Pancreas (tissue), 10 donors: ENCODE data around the gene PPP3CA. TPM values are rescaled to one million over a fixed set of nuclear protein-coding genes. Genes with fewer than 3 reads are reported as not detected.
"Not testable (repeated sequence)": the region's sequence is repeated elsewhere in the genome, so short reads cannot be mapped to it uniquely, and the experiment has no call there.

ENCODE experiments used
- ATAC-seq, 4 donors: fragments of 200-7000 bp; cut with Tn5 transposase; one replicate each; pipeline versions ENCODE4 v1.8.0 to v1.9.1; 2020; ENCODE audit warnings: mild to moderate bottlenecking in 4 of 4, moderate library complexity in 4 of 4
- DNase-seq, 6 donors: peaks; one replicate each; pipeline ENCODE4 v3.0.0-alpha.2; 2020
- FAIRE-seq: peaks from 2 replicates; lab custom pipeline; 2012; peaks lifted over from hg19 to GRCh38; lab: Jason Lieb, UNC
- H3K27ac ChIP-seq, 4 donors: fragments of 200-600 bp; sonication (generic); 1 replicate in 3 of 4; 2 replicates in 1 of 4; pipeline versions ENCODE4 v1.5.0 to v1.8.0; 2020
- H3K27me3 ChIP-seq, 4 donors: fragments of 200-600 bp; one replicate each; pipeline ENCODE4 v1.8.0; 2021
- H3K36me3 ChIP-seq, 3 donors: fragments of 200-600 bp; sonication (generic) in 1 of 3; one replicate each; pipeline versions ENCODE4 v1.5.0 to v1.8.0; 2020 to 2021
- H3K4me1 ChIP-seq, 3 donors: fragments of 200-600 bp; one replicate each; pipeline ENCODE4 v1.8.0; 2021
- H3K4me3 ChIP-seq, 4 donors: fragments of 200-600 bp; sonication (generic) in 2 of 4; one replicate each; pipeline versions ENCODE4 v1.5.0 to v1.8.0; 2020 to 2021
- H3K9me3 ChIP-seq, 4 donors: fragments of 200-600 bp; one replicate each; pipeline ENCODE4 v1.8.0; 2021
- WGBS, 2 donors: extraction: QIAGEN DNeasy Blood & Tissue Kit; methylation state at CpG; one replicate each; pipeline ENCODE4 v1.1.7; 2013; 5-methylcytosine and 5-hydroxymethylcytosine counted together
- intact Hi-C, 3 donors: fragments of 100-400 bp; cut with DNase I; formaldehyde crosslinking; loops; one replicate each; pipeline versions ENCODE4 v1.11.1 to v1.14.2; 2022
- polyA plus RNA-seq, 2 donors: library from polyadenylated mRNA; stranded (reverse); fragments of 200-250 nt; gene quantifications; one replicate each; pipeline ENCODE4 v1.2.3, GENCODE V29; 2013
- total RNA-seq, 6 donors: library from RNA; stranded (reverse); fragmentation: NEBNext Ultra II Directional in 4 of 6; extraction: Animal tissue kit (Norgen Biotek cat#: 25700) in 4 of 6; gene quantifications; one replicate each; pipeline versions ENCODE4 v1.2.1 to v1.2.4, GENCODE V29; 2021 to 2023
- TF ChIP-seq, protein P1 (sequence below), 4 donors: fragments of 200-600 bp; sonication (generic) in 3 of 4; IDR thresholded peaks; one replicate each; pipeline versions ENCODE4 v1.5.0 to v1.8.0; 2021; ENCODE audit warnings: antibody characterized with exemption in 4 of 4
- donor health status: healthy with polysubstance abuse.
- donor health status: DM: no; HTN: no; CAD: no; lungs with moderate emphysema.
- donor health status: DM: no; HTN: no; CAD: no.
- donor health status: control.
- donor health status: control.
- donor health status: Bipolar disorder and iron deficiency.
- donor health status: DM: yes; HTN: yes; CAD: no.
- donor health status: DM: no; HTN: no; CAD: no.
- donor health status: DM: no; HTN: no; CAD: no.
- donor health status: DM: yes; HTN: yes; CAD: no.

The PPP3CA gene
- total and polyA plus RNA-seq, 8 donors: 4.9 to 22.7 (median 10.3) TPM

DNA sequence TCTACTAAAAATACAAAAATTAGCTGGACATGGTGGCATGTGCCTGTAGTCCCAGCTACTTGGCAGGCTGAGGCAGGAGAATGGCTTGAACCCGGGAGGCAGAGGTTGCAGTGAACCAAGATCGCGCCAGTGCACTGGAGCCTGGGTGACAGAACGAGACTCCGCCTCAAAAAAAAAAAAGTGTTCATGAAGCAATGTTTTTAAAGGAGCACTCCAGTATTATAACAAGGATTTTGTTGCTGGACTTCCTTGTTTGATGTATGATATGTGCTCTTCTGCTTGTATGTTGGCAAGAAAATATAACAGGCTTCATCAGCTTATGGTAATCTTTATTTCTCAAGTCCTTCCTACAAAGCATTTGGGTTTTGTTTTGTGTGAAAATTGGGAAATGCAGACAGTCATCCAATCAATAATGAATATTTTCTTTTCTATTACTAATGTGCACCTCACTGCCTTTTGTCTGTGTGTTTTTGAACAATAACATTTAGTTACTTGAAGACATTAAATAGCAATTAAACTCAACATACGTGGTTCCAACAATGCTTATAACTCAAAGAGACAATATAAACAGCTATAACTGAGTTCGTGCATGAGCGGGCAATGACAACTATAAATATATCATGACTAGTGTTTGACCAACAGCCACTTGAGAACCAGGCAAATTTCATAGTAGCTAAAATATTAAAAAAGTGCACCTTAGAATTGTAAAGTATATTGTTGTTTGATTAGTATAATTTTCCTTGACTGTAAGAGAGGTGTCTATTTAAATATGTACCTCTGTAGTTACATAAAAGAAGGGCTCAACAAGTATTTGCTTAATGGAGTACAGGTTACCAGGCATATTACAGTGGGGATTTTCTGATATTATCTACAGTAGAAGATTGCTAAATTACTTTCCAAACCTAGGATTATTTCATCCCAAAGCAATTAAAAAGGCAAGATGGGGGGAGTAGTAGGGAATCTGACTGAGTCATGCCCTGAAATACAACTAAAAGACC lies 210.7 kb downstream of the PPP3CA start:
- DNase-seq: no peak

DNA sequence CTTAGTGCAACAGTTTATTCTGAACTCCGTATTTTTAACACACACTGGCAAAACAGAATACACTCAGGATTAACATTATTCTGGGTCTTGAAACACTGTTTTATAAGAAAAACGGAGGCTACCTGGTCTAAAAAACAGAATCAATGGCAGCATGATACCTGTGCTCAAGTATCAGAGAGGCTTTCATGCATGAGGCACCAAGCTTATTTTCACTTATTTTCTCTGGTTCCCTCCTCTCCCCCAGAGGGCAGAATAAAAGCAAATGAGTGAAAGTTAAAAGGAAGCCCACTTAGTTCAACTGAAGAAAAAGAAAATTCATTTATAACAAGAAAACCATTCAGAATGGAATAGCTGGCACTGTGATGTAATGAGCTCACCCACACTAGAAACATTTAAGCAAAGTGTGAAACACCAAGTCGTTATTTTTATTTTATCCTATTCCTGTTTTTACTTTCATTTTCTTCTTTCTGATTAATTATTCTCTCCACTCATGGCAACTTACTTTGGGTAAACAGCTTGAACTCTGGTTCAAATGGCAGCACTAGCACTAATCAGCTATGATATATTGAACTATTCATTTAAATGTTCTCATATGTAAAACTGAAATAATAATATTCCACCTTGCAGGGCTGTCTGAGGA lies 211.8 kb downstream of the PPP3CA start:
- WGBS, 2 donors: 65 to 73% methylated on average over 3 of the region's 3 CpGs
- Histone ChIP-seq H3K4me3 (no peak overlapping the region), H3K9me3 (no peaks in the 10 kb centered on the region), H3K27ac (no peak overlapping the region), H3K4me1 (no peaks in the 10 kb centered on the region), H3K36me3 (no peaks in the 10 kb centered on the region), H3K27me3 (no peaks in the 10 kb centered on the region)
- ATAC-seq (no peak), DNase-seq (no peak), FAIRE-seq (no peak)
- TF ChIP-seq, protein P1, sequence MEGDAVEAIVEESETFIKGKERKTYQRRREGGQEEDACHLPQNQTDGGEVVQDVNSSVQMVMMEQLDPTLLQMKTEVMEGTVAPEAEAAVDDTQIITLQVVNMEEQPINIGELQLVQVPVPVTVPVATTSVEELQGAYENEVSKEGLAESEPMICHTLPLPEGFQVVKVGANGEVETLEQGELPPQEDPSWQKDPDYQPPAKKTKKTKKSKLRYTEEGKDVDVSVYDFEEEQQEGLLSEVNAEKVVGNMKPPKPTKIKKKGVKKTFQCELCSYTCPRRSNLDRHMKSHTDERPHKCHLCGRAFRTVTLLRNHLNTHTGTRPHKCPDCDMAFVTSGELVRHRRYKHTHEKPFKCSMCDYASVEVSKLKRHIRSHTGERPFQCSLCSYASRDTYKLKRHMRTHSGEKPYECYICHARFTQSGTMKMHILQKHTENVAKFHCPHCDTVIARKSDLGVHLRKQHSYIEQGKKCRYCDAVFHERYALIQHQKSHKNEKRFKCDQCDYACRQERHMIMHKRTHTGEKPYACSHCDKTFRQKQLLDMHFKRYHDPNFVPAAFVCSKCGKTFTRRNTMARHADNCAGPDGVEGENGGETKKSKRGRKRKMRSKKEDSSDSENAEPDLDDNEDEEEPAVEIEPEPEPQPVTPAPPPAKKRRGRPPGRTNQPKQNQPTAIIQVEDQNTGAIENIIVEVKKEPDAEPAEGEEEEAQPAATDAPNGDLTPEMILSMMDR (IDR thresholded peaks at IDR 0.05): no peak
- intact Hi-C loops: no loop called here

More for the DNA sequence above, 210.7 kb downstream of the PPP3CA start:
- intact Hi-C loops: no loop called here
- no peak overlapping the region for H3K27ac ChIP-seq
- H3K4me3 ChIP-seq: no peak overlapping the region
- no peaks in the 10 kb centered on the region for H3K27me3 ChIP-seq
- no peaks in the 10 kb centered on the region for H3K36me3 ChIP-seq
- WGBS, 2 donors: 93 to 96% methylated on average over 8 of the region's 8 CpGs
- FAIRE-seq: no peak
- no peaks in the 10 kb centered on the region for H3K4me1 ChIP-seq
- TF ChIP-seq, protein P1 (IDR thresholded peaks at IDR 0.05): no peak
- no peak for ATAC-seq
- H3K9me3 ChIP-seq: no peaks in the 10 kb centered on the region

DNA sequence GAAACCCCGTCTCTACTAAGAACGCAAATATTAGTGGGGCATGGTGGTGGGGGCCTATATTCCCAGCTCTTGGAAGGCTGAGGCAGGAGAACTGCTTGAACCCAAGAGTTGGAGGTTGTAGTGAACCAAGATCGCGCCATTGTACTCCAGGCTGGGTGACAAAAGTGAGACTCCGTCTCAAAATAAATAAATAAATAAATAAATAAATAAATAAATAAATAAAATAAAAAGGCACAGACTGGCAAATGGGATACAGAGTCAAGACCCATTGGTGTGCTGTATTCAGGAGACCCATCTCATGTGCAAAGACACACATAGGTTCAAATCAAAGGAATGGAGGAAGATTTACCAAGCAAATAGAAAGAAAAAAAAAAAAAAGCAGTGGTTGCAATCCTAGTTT lies 216.3 kb downstream of the PPP3CA start:
- H3K4me1 ChIP-seq, H3K9me3 ChIP-seq, H3K27me3 ChIP-seq, H3K36me3 ChIP-seq, H3K4me3 ChIP-seq, DNase-seq, H3K27ac ChIP-seq, ATAC-seq, intact Hi-C loops, FAIRE-seq: not testable (repeated sequence)
- WGBS, 2 donors: 90 to 98% methylated on average over 5 of the region's 5 CpGs

DNA sequence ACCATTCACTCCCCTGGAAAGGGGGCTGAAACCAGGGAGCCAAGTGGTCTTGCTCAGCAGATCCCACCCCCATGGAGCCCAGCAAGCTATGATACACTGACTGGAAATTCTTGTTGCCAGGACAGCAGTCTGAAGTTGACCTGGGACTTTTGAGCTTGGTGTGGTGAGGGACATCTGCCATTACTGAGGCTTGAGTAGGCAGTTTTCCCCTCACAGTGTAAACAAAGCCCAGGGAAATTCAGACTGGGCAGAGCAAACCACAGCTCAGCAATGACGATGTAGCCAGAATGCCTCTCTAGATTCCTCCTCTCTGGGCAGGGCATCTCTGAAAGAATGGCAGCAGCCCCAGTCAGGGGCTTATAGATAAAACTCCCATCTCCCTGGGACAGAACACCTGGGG lies 218.4 kb downstream of the PPP3CA start:
- H3K4me3 ChIP-seq, FAIRE-seq, H3K27me3 ChIP-seq, H3K36me3 ChIP-seq, DNase-seq, intact Hi-C loops, ATAC-seq, H3K27ac ChIP-seq, H3K9me3 ChIP-seq, H3K4me1 ChIP-seq: not testable (repeated sequence)
- whole genome bisulfite sequencing, 2 donors: 82 to 90% methylated on average over 1 of the region's 1 CpG

DNA sequence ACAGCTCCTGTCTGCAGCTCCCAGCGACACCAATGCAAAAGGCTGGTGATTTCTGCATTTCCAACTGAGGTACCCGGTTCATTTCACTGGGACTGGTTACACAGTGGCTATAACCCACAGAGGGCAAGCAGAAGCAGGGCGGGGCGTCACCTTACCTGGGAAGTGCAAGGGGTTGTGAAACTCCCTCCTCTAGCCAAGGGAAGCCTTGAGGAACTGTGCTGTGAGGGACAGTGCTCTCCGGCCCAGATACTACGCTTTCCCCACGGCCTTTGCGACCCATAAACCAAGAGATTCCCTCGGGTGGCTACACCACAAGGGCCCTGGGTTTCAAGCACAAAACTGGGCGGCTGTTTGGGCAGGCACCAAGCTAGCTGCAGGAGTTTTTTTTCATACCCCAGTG lies 218.9 kb downstream of the PPP3CA start:
- ATAC-seq (no peak), DNase-seq (no peak), FAIRE-seq (no peak)
- H3K27ac ChIP-seq: no peak overlapping the region
- TF ChIP-seq, protein P1 (IDR thresholded peaks at IDR 0.05): no peak
- H3K9me3 ChIP-seq: no peaks in the 10 kb centered on the region
- H3K4me3 ChIP-seq: no peak overlapping the region
- no peaks in the 10 kb centered on the region for H3K36me3 ChIP-seq
- intact Hi-C loops: no loop called here
- no peaks in the 10 kb centered on the region for H3K27me3 ChIP-seq
- H3K4me1 ChIP-seq: no peaks in the 10 kb centered on the region
- WGBS, 2 donors: 96 to 98% methylated on average over 10 of the region's 10 CpGs
